Measurements from ENCODE around the gene MYL5. TPM values are rescaled to one million over a fixed set of nuclear protein-coding genes. Genes with fewer than 3 reads are reported as not detected.
A peak's percentile ranks its signal among the peaks of the same experiment; 100 is the strongest.

MYL5 gene
- total and polyA plus RNA-seq, 2 of the 13 experiments (the other 11 are each of a cell fraction or from before 2014, with no cell fraction given): 6.5 to 16.0 TPM

GRCh38 chr4:699816-700580 lies 25.7 kb downstream of the MYL5 start:
- Histone ChIP-seq H2AFZ (ENCODE audit: low read length) (peak overlapping the region; percentile 93), H3K79me2 (ENCODE audit: insufficient read depth, low read length) (no peaks in the 10 kb centered on the region), H3K27me3 (ENCODE audit: control insufficient read depth in 1 of 2, insufficient read depth in 2 of 2, low read length in 2 of 2) (peaks cover 3 to 23% of the 10 kb centered on the region in 2 experiments; a peak in 2 of 5 replicates), H3K27ac (ENCODE audit: extremely low read length, insufficient read depth, low read length) (no peak overlapping the region), H3K36me3 (replicated peaks in 1 of 2; ENCODE audit: control insufficient read depth in 1 of 2, insufficient read depth in 2 of 2, low read length in 2 of 2) (no peaks in the 10 kb centered on the region), H3K4me2 (ENCODE audit: low read depth, low read length) (peak overlapping the region; percentile 72), H3K9me3 (ENCODE audit: low read length) (no peaks in the 10 kb centered on the region), H3K9ac (ENCODE audit: insufficient read depth, low read depth, low read length) (peak overlapping the region; percentile 29; the same call in 1 of the 2 replicates), H3K4me1 (ENCODE audit: insufficient read depth, low read length) (peaks cover 41% of the 10 kb centered on the region), H3K4me3 (replicated peaks in 1 of 3; ENCODE audit: insufficient read depth in 1 of 3, low read depth in 2 of 3, low read length in 3 of 3) (peak overlapping the region in 2 of 3 experiments; percentile 31 to 50; a peak in 3 of 6 replicates), H4K20me1 (ENCODE audit: insufficient read depth, low read length) (no peaks in the 10 kb centered on the region)
- FAIRE-seq (no peak), ATAC-seq (no peak), DNase-seq (ENCODE audit: low spot score) (no peak)
- BruUV-seq (replicated peaks): no TSS peak
- intact Hi-C loops (cut with micrococcal nuclease; ENCODE audit: unreplicated experiment) (no loop called here), in situ Hi-C loops (cut with HindIII; ENCODE audit: extremely low pct_ligation_motif_present, low pct_unique_long_range_greater_than_20kb) (no loop called here)
- ChIA-PET CTCF (ENCODE audit: low intra/inter-chr PET ratio, low total read pairs) (interaction anchor here (2.7 kb wide), 1 partner anchor 16 kb away, joined by 7 read pairs; no protein-coding TSS in a partner anchor), POLR2A (interaction anchor here (1.1 to 1.6 kb wide), 3 partner anchors 13 to 22 kb away, joined by 3 to 15 read pairs (median 4); no protein-coding TSS in a partner anchor)
- 47% methylated on average over 21 of the region's 27 CpGs for WGBS (ENCODE audit: low lambda C conversion rate)
- TF ChIP-seq ZBTB8A (CRISPR knock-in tag; IDR thresholded peaks at IDR 0.05; ENCODE audit: borderline replicate concordance, low read depth): no peak
- TF ChIP-seq PAWR (CRISPR knock-in tag; IDR thresholded peaks at IDR 0.05; ENCODE audit: borderline replicate concordance): no peak
- no peak for TF ChIP-seq DPF2 (CRISPR knock-in tag; IDR thresholded peaks at IDR 0.05; ENCODE audit: borderline replicate concordance, low read depth)
- no peak for TF ChIP-seq HBP1 (CRISPR knock-in tag; IDR thresholded peaks at IDR 0.05; ENCODE audit: low read depth)
- TF ChIP-seq, protein P1, sequence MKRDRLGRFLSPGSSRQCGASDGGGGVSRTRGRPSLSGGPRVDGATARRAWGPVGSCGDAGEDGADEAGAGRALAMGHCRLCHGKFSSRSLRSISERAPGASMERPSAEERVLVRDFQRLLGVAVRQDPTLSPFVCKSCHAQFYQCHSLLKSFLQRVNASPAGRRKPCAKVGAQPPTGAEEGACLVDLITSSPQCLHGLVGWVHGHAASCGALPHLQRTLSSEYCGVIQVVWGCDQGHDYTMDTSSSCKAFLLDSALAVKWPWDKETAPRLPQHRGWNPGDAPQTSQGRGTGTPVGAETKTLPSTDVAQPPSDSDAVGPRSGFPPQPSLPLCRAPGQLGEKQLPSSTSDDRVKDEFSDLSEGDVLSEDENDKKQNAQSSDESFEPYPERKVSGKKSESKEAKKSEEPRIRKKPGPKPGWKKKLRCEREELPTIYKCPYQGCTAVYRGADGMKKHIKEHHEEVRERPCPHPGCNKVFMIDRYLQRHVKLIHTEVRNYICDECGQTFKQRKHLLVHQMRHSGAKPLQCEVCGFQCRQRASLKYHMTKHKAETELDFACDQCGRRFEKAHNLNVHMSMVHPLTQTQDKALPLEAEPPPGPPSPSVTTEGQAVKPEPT (CRISPR knock-in tag; IDR thresholded peaks at IDR 0.05; ENCODE audit: low read depth): no peak
- TF ChIP-seq POLR2AphosphoS5 (IDR thresholded peaks at IDR 0.05; ENCODE audit: low read depth, low read length): no peak
- TF ChIP-seq ZNF546 (CRISPR knock-in tag; conservative IDR thresholded peaks at IDR 0.05): no peak
- no peak for TF ChIP-seq SNAI1 (CRISPR knock-in tag; IDR thresholded peaks at IDR 0.05; ENCODE audit: borderline replicate concordance)
- no peak for TF ChIP-seq ZNF235 (CRISPR knock-in tag; IDR thresholded peaks at IDR 0.05; ENCODE audit: borderline replicate concordance)
- TF ChIP-seq DRAP1 (CRISPR knock-in tag; IDR thresholded peaks at IDR 0.05): no peak
- no peak for TF ChIP-seq GMEB1 (CRISPR knock-in tag; IDR thresholded peaks at IDR 0.05; ENCODE audit: borderline replicate concordance)
- TF ChIP-seq, protein P2, sequence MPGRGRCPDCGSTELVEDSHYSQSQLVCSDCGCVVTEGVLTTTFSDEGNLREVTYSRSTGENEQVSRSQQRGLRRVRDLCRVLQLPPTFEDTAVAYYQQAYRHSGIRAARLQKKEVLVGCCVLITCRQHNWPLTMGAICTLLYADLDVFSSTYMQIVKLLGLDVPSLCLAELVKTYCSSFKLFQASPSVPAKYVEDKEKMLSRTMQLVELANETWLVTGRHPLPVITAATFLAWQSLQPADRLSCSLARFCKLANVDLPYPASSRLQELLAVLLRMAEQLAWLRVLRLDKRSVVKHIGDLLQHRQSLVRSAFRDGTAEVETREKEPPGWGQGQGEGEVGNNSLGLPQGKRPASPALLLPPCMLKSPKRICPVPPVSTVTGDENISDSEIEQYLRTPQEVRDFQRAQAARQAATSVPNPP (CRISPR knock-in tag; IDR thresholded peaks at IDR 0.05): no peak
- TF ChIP-seq ZNF619 (CRISPR knock-in tag; IDR thresholded peaks at IDR 0.05): no peak
- no peak for TF ChIP-seq KAT8 (CRISPR knock-in tag; IDR thresholded peaks at IDR 0.05)
- no peak for TF ChIP-seq AHR (CRISPR knock-in tag; IDR thresholded peaks at IDR 0.05)
